Osteoblast (primary cell): ENCODE measurements around the gene ATG2B. TPM values are rescaled to one million over a fixed set of nuclear protein-coding genes. Genes with fewer than 3 reads are reported as not detected.
A peak's percentile ranks its signal among the peaks of the same experiment; 100 is the strongest.
"Not testable (repeated sequence)": the region's sequence is repeated elsewhere in the genome, so short reads cannot be mapped to it uniquely, and the experiment has no call there.

ENCODE experiments used
- DNase-seq: peaks from one replicate; pipeline ENCODE4 v3.0.0; 2011; ENCODE audit warnings: low spot score, mixed read lengths; ENCODE audit not compliant: insufficient read length; ENCODE audit errors: missing footprints
- H2AFZ ChIP-seq: 2 replicates; pipeline ENCODE4 v1.6.0; 2011; ENCODE audit warnings: mild to moderate bottlenecking, low read length
- H3K27ac ChIP-seq: 2 replicates; pipeline ENCODE4 v1.5.1; 2011; ENCODE audit warnings: mild to moderate bottlenecking, low read depth, low read length, moderate library complexity
- H3K27me3 ChIP-seq: 2 replicates; pipeline ENCODE4 v1.6.0; 2012; ENCODE audit warnings: mild to moderate bottlenecking, control low read depth, inconsistent platforms, low read length, moderate library complexity; ENCODE audit not compliant: insufficient read depth
- H3K36me3 ChIP-seq: 2 replicates; pipeline ENCODE4 v1.5.1; 2011; ENCODE audit warnings: mild to moderate bottlenecking, low read length, control low read depth, moderate library complexity; ENCODE audit not compliant: insufficient read depth
- H3K4me1 ChIP-seq: 2 replicates; pipeline ENCODE4 v1.5.1; 2011; ENCODE audit warnings: mild to moderate bottlenecking, low read length, control low read depth, moderate library complexity; ENCODE audit not compliant: insufficient read depth
- H3K4me2 ChIP-seq: 2 replicates; pipeline ENCODE4 v1.6.0; 2011; ENCODE audit warnings: mild to moderate bottlenecking, low read length; ENCODE audit not compliant: insufficient read depth
- H3K4me3 ChIP-seq: fragments of 200-600 bp; sonication (generic); 3 replicates; pipeline ENCODE4 v1.5.1; 2012; ENCODE audit warnings: mild to moderate bottlenecking, low read length, inconsistent platforms; ENCODE audit not compliant: insufficient read depth
- H3K79me2 ChIP-seq: 2 replicates; pipeline ENCODE4 v1.6.0; 2012; ENCODE audit warnings: mild to moderate bottlenecking, low read length, control low read depth, inconsistent platforms; ENCODE audit not compliant: insufficient read depth
- H3K9me3 ChIP-seq: 2 replicates; pipeline ENCODE4 v1.5.1; 2011; ENCODE audit warnings: low read depth, low read length, control low read depth
- H4K20me1 ChIP-seq: 2 replicates; pipeline ENCODE4 v1.6.0; 2012; ENCODE audit warnings: mild to moderate bottlenecking, low read length, control low read depth; ENCODE audit not compliant: insufficient read depth
- total RNA-seq: library from RNA; depleted of rRNA; stranded (reverse); fragments of >200 nt; gene quantifications from 2 replicates; pipeline ENCODE4 v1.2.3, GENCODE V29; 2012
- TF ChIP-seq, protein P1 (sequence below): IDR thresholded peaks from 2 replicates; pipeline ENCODE4 v1.5.1; 2011; ENCODE audit warnings: mild to moderate bottlenecking, low read depth, low read length, moderate library complexity; ENCODE audit errors: extremely low read depth

The ATG2B gene
- total RNA-seq, 1 donor, result 35.1 TPM

DNA sequence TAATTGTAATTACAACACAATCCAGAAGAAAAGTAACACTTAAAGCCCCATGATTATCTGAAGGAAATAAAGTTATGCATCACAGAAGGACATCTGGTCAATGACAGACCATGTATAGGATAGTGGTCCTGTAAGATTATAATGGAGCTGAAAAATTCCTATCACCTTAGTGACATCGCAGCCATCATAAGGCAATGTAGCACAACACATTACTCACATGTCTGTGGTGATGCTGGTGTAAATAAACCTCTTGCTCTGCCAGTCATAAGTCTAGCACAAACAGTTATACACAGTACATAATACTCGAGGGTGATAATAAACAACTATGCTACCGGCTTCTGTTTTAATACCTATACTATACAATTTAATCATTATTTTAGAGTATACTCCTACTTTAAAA, 11.2 kb downstream of the ATG2B start:
- H3K4me1 ChIP-seq, result no peaks in the 10 kb centered on the region
- TF ChIP-seq, protein P1, sequence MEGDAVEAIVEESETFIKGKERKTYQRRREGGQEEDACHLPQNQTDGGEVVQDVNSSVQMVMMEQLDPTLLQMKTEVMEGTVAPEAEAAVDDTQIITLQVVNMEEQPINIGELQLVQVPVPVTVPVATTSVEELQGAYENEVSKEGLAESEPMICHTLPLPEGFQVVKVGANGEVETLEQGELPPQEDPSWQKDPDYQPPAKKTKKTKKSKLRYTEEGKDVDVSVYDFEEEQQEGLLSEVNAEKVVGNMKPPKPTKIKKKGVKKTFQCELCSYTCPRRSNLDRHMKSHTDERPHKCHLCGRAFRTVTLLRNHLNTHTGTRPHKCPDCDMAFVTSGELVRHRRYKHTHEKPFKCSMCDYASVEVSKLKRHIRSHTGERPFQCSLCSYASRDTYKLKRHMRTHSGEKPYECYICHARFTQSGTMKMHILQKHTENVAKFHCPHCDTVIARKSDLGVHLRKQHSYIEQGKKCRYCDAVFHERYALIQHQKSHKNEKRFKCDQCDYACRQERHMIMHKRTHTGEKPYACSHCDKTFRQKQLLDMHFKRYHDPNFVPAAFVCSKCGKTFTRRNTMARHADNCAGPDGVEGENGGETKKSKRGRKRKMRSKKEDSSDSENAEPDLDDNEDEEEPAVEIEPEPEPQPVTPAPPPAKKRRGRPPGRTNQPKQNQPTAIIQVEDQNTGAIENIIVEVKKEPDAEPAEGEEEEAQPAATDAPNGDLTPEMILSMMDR, result no peak
- H3K9me3 ChIP-seq, result no peaks in the 10 kb centered on the region
- peaks cover 27% of the 10 kb centered on the region for H4K20me1 ChIP-seq
- H3K27ac ChIP-seq, result no peak overlapping the region
- peaks cover 68% of the 10 kb centered on the region for H3K79me2 ChIP-seq
- no peak overlapping the region for H3K4me3 ChIP-seq
- DNase-seq, result no peak
- no peak overlapping the region for H3K4me2 ChIP-seq
- H3K27me3 ChIP-seq, result no peaks in the 10 kb centered on the region
- H3K36me3 ChIP-seq, result no peaks in the 10 kb centered on the region
- H2AFZ ChIP-seq, result no peak overlapping the region

DNA sequence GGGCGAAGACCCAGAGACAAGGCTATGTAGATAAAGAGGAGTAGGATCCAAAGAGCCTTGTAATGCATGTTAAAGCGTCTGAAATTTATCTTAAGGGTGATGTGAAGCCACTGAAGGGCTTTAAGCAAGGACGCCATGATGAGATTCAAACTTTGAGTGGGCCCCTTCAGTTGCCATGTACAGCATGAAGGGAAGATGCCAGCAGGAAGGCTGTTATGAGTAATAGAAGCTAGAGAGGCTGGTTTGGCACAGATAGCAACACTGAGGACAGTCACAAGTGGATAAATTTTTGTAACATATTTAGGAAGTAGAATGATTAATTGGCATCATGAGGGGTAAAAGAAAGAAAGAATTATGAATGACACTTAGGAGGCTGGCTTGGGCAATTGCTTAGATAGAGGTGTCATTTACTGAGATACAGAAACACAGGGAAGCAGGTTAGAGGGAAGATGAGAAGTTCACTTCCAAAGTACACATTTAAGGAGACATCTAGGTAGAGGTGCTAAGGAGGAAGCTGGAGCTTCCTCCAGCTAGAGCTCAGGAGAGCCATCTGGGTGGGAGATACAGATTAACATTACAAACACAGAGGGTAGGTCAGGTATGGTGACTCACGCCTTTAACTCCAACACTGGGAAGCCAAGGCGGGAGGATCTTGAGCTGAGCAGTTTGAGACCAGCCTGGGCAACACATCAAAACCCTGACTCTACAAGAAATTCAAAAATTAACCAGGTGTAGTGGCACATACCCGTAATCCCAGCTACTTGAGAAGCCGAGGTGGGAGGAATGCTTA, 13.7 kb downstream of the ATG2B start:
- Histone ChIP-seq H3K4me1 (no peaks in the 10 kb centered on the region), H3K4me2 (no peak overlapping the region), H4K20me1 (peaks cover 18% of the 10 kb centered on the region), H3K79me2 (peaks cover 55% of the 10 kb centered on the region), H3K36me3 (no peaks in the 10 kb centered on the region), H3K9me3 (no peaks in the 10 kb centered on the region), H3K4me3 (no peak overlapping the region), H3K27me3 (no peaks in the 10 kb centered on the region), H2AFZ (no peak overlapping the region), H3K27ac (no peak overlapping the region)
- TF ChIP-seq, protein P1, result no peak
- peak; percentile 58 for DNase-seq

GRCh38 chr14:96347957-96348356, 15.2 kb downstream of the ATG2B start:
- not testable (repeated sequence) for H3K27ac ChIP-seq
- Histone ChIP-seq H4K20me1 (peaks cover 21% of the 10 kb centered on the region), H3K79me2 (peaks cover 46% of the 10 kb centered on the region)

GRCh38 chr14:96345669-96346068, 17.5 kb downstream of the ATG2B start:
- Histone ChIP-seq H3K4me2 (no peak overlapping the region), H3K27me3 (no peaks in the 10 kb centered on the region), H3K27ac (no peak overlapping the region), H3K4me3 (no peak overlapping the region), H3K4me1 (peaks cover 5% of the 10 kb centered on the region), H4K20me1 (peaks cover 15% of the 10 kb centered on the region), H3K79me2 (peaks cover 36% of the 10 kb centered on the region), H3K9me3 (no peaks in the 10 kb centered on the region), H2AFZ (no peak overlapping the region), H3K36me3 (peaks cover 14% of the 10 kb centered on the region)
- DNase-seq, result no peak
- TF ChIP-seq, protein P1, result no peak

More at GRCh38 chr14:96347957-96348356, 15.2 kb downstream of the ATG2B start:
- not testable (repeated sequence) for H3K9me3 ChIP-seq, H3K36me3 ChIP-seq, H3K4me3 ChIP-seq, H3K27me3 ChIP-seq, H3K4me2 ChIP-seq, H3K4me1 ChIP-seq, DNase-seq, H2AFZ ChIP-seq
